PC-3 (cell line): ENCODE measurements around the gene HABP4. TPM values are rescaled to one million over a fixed set of nuclear protein-coding genes. Genes with fewer than 3 reads are reported as not detected.

Source experiments
- ATAC-seq: fragments of 200-7000 bp; cut with Tn5 transposase; 2 replicates; pipeline ENCODE4 v1.9.1; 2020; ENCODE audit warnings: mild to moderate bottlenecking, moderate library complexity
- BruUV-seq: library from RNA; stranded (reverse); fragments of 400-500 nt; replicated peaks from 2 replicates; lab custom pipeline; 2021; lab: Mats Ljungman, UMichigan
- CTCF ChIA-PET: fragments of 300-600 bp; sonication (Branson Sonifier 250); formaldehyde crosslinking; loops from one replicate; lab custom pipeline; 2022; ENCODE audit warnings: antibody characterized with exemption; lab: Charles Lee
- POLR2A ChIA-PET: fragments of 300-600 bp; sonication (Branson Sonifier 250); formaldehyde crosslinking; loops from one replicate; lab custom pipeline; 2022; ENCODE audit warnings: antibody characterized with exemption; ENCODE audit not compliant: unreplicated experiment; lab: Charles Lee
- DNase-seq: peaks from one replicate; pipeline ENCODE4 v3.0.0-alpha.2; 2015
- H2AFZ ChIP-seq: fragments of 300-600 bp; sonication (generic); 2 replicates; pipeline ENCODE4 v1.6.0; 2016; ENCODE audit warnings: antibody characterized with exemption, low read length
- H3F3A ChIP-seq: fragments of 300-600 bp; sonication (generic); one replicate; pipeline ENCODE4 v1.6.0; 2017; ENCODE audit warnings: antibody characterized with exemption, low read length, control low read depth, mild to moderate bottlenecking; ENCODE audit not compliant: unreplicated experiment
- H3K27ac ChIP-seq: fragments of 300-600 bp; sonication (generic); 2 replicates; pipeline ENCODE4 v1.5.1; 2016; ENCODE audit warnings: mild to moderate bottlenecking, low read length
- H3K27me3 ChIP-seq: fragments of 300-600 bp; sonication (generic); 2 replicates; pipeline ENCODE4 v1.6.1; 2016; ENCODE audit warnings: low read length, mixed read lengths
- H3K36me3 ChIP-seq: fragments of 300-600 bp; sonication (generic); 2 replicates; pipeline ENCODE4 v1.6.1; 2016; ENCODE audit warnings: low read depth, mixed run types, low read length, mixed read lengths
- H3K4me1 ChIP-seq: fragments of 300-600 bp; sonication (generic); 2 replicates; pipeline ENCODE4 v1.5.1; 2016; ENCODE audit warnings: low read length; ENCODE audit not compliant: insufficient read depth
- H3K4me2 ChIP-seq: fragments of 300-600 bp; sonication (generic); 2 replicates; pipeline ENCODE4 v1.6.0; 2016; ENCODE audit warnings: low read length
- H3K4me3 ChIP-seq: fragments of 300-600 bp; sonication (generic); 2 replicates; pipeline ENCODE4 v1.5.1; 2016; ENCODE audit warnings: mild to moderate bottlenecking, low read length, mixed read lengths
- H3K79me2 ChIP-seq: fragments of 300-600 bp; sonication (generic); 2 replicates; pipeline ENCODE4 v1.6.1; 2017; ENCODE audit warnings: low read length, mixed read lengths
- H3K9ac ChIP-seq: fragments of 300-600 bp; sonication (generic); 2 replicates; pipeline ENCODE4 v1.6.0; 2016; ENCODE audit warnings: mild to moderate bottlenecking, low read length
- H3K9me2 ChIP-seq: fragments of 300-600 bp; sonication (generic); replicated peaks from 2 replicates; pipeline ENCODE4 v1.6.1; 2016; ENCODE audit warnings: mixed run types, low read length, mixed read lengths
- H3K9me3 ChIP-seq: fragments of 300-600 bp; sonication (generic); 2 replicates; pipeline ENCODE4 v1.6.1; 2016; ENCODE audit warnings: low read length, mixed read lengths
- H4K20me1 ChIP-seq: fragments of 300-600 bp; sonication (generic); 2 replicates; pipeline ENCODE4 v1.6.1; 2016; ENCODE audit warnings: low read length, mixed read lengths
- CTCF ChIP-seq: fragments of 300-600 bp; sonication (generic); conservative IDR thresholded peaks from 2 replicates; pipeline ENCODE4 v1.5.1; 2017; ENCODE audit warnings: antibody characterized with exemption, low read depth, mild to moderate bottlenecking, low read length
- EZH2 ChIP-seq: fragments of 300-600 bp; sonication (generic); IDR thresholded peaks from one replicate; pipeline ENCODE4 v1.6.1; 2017; ENCODE audit warnings: antibody characterized with exemption, mild to moderate bottlenecking, low read length; ENCODE audit not compliant: unreplicated experiment
- EZH2phosphoT487 ChIP-seq: fragments of 300-600 bp; sonication (generic); IDR thresholded peaks from 2 replicates; pipeline ENCODE4 v1.6.1; 2018; ENCODE audit warnings: mild to moderate bottlenecking, antibody characterized with exemption, low read length, borderline replicate concordance
- intact Hi-C: fragments of 100-400 bp; cut with micrococcal nuclease; formaldehyde crosslinking; loops from 2 replicates; pipeline ENCODE4 v1.9.0; 2023
- total RNA-seq: library from RNA; depleted of rRNA; stranded (reverse); fragments of >200 nt; gene quantifications from 2 replicates; pipeline ENCODE4 v1.2.3, GENCODE V29; 2014

HABP4 gene
- total RNA-seq, 1 experiment from 2014 or later: 6.6 TPM

GRCh38 chr9:96461336-96461735 lies 11.4 kb downstream of the HABP4 start:
- ChIA-PET CTCF (no interaction called here), POLR2A (no interaction called here)
- intact Hi-C loops: no loop called here
- H4K20me1 ChIP-seq: no peaks in the 10 kb centered on the region
- H3K79me2 ChIP-seq: no peaks in the 10 kb centered on the region
- H3K4me3 ChIP-seq: no peak overlapping the region
- no peak overlapping the region for H3K9ac ChIP-seq
- no peaks in the 10 kb centered on the region for H3K9me2 ChIP-seq
- H3F3A ChIP-seq: no peaks in the 10 kb centered on the region
- no TSS peak for BruUV-seq
- H3K4me1 ChIP-seq: peaks cover 7% of the 10 kb centered on the region; the same call in 1 of the 2 replicates
- ATAC-seq: no peak
- no peak overlapping the region for H3K27ac ChIP-seq
- no peaks in the 10 kb centered on the region for H3K9me3 ChIP-seq
- no peak overlapping the region for H3K4me2 ChIP-seq
- no peaks in the 10 kb centered on the region for H3K27me3 ChIP-seq
- no peak for TF ChIP-seq CTCF
- TF ChIP-seq EZH2phosphoT487: no peak
- TF ChIP-seq EZH2: no peak
- no peak for DNase-seq
- H2AFZ ChIP-seq: no peak overlapping the region
- H3K36me3 ChIP-seq: no peaks in the 10 kb centered on the region; the same call in 1 of the 2 replicates

- no peak overlapping the region for H3K27ac ChIP-seq
- ATAC-seq: no peak
- no peak for DNase-seq
- no peak overlapping the region for H3K4me3 ChIP-seq
- ChIA-PET POLR2A (no interaction called here), CTCF (no interaction called here)
- no peak overlapping the region for H3K4me2 ChIP-seq
- no peaks in the 10 kb centered on the region for H3K79me2 ChIP-seq
- no TSS peak for BruUV-seq
- H2AFZ ChIP-seq: no peak overlapping the region
- H3K9ac ChIP-seq: no peak overlapping the region
- no peaks in the 10 kb centered on the region for H3K27me3 ChIP-seq
- TF ChIP-seq CTCF (no peak), EZH2phosphoT487 (no peak), EZH2 (no peak)
- H3K36me3 ChIP-seq: no peaks in the 10 kb centered on the region; the same call in 1 of the 2 replicates
- intact Hi-C loops: no loop called here
- H4K20me1 ChIP-seq: no peaks in the 10 kb centered on the region
- no peaks in the 10 kb centered on the region for H3F3A ChIP-seq
- no peaks in the 10 kb centered on the region for H3K9me2 ChIP-seq
- no peaks in the 10 kb centered on the region for H3K9me3 ChIP-seq
- H3K4me1 ChIP-seq: peaks cover 7% of the 10 kb centered on the region; the same call in 1 of the 2 replicates
Measured at GRCh38 chr9:96462541-96462940, 12.6 kb downstream of the HABP4 start.

DNA sequence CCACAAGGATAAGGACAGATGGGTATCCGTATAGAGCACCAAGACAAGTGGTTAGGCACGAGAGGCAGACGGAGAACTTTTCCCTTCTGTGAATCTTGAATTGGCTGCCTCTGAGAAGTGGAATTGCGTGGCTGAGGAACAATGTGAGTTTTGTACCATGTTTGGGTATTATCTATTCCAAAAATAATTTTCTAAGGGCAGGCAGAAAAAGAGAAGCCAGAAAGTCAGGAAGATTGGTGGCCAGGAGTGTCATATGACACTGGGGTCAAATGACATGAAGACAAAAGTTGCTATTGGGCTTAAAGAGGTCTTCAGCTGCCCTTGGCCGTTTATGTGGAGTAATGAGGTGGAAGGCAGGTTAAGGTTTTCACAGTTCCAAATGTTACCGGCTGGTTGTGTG lies 14.5 kb downstream of the HABP4 start:
- intact Hi-C loops: no loop called here
- H3K9ac ChIP-seq: no peak overlapping the region
- TF ChIP-seq CTCF (no peak), EZH2phosphoT487 (no peak), EZH2 (no peak)
- H2AFZ ChIP-seq: no peak overlapping the region
- DNase-seq (no peak), ATAC-seq (no peak)
- H3K4me1 ChIP-seq: peaks cover 5% of the 10 kb centered on the region; the same call in 1 of the 2 replicates
- ChIA-PET CTCF (no interaction called here), POLR2A (no interaction called here)
- no peak overlapping the region for H3K4me2 ChIP-seq
- no peaks in the 10 kb centered on the region for H3K27me3 ChIP-seq
- H3K27ac ChIP-seq: no peak overlapping the region
- H3K79me2 ChIP-seq: no peaks in the 10 kb centered on the region
- BruUV-seq: no TSS peak
- no peak overlapping the region for H3K4me3 ChIP-seq
- H4K20me1 ChIP-seq: no peaks in the 10 kb centered on the region
- H3K9me2 ChIP-seq: no peaks in the 10 kb centered on the region
- H3K36me3 ChIP-seq: no peaks in the 10 kb centered on the region; the same call in 1 of the 2 replicates
- no peaks in the 10 kb centered on the region for H3K9me3 ChIP-seq
- no peaks in the 10 kb centered on the region for H3F3A ChIP-seq
